Right lobe of liver (tissue), 4 donors: Measurements from ENCODE around the gene LDLRAD3.

Experiments used
- CTCF ChIP-seq, 4 donors: fragments of 200-600 bp in 3 of 4; fragments of 450-650 bp in 1 of 4; IDR thresholded peaks; one replicate each; pipeline versions ENCODE4 v1.5.1 to v1.8.0; 2016 to 2022; ENCODE audit warnings: antibody characterized with exemption in 4 of 4, mild to moderate bottlenecking in 2 of 4
- POLR2A ChIP-seq: fragments of 450-650 bp; IDR thresholded peaks from one replicate; pipeline ENCODE4 v1.6.1; 2017; ENCODE audit warnings: antibody characterized with exemption, mild to moderate bottlenecking
- donor health status: DM: no; HTN: no; CAD: no.
- donor health status: DM: no; HTN: no; CAD: no.
- donor health status: DM: no; HTN: yes; CAD: no.

- TF ChIP-seq CTCF (IDR thresholded peaks at IDR 0.05) (no peak), POLR2A (no peak)
These were observed 37.0 kb downstream of the LDLRAD3 start for GRCh38 chr11:35980686-35981390.
